ENCODE measurements around the gene PPP2R3B.

The PPP2R3B gene

DNA sequence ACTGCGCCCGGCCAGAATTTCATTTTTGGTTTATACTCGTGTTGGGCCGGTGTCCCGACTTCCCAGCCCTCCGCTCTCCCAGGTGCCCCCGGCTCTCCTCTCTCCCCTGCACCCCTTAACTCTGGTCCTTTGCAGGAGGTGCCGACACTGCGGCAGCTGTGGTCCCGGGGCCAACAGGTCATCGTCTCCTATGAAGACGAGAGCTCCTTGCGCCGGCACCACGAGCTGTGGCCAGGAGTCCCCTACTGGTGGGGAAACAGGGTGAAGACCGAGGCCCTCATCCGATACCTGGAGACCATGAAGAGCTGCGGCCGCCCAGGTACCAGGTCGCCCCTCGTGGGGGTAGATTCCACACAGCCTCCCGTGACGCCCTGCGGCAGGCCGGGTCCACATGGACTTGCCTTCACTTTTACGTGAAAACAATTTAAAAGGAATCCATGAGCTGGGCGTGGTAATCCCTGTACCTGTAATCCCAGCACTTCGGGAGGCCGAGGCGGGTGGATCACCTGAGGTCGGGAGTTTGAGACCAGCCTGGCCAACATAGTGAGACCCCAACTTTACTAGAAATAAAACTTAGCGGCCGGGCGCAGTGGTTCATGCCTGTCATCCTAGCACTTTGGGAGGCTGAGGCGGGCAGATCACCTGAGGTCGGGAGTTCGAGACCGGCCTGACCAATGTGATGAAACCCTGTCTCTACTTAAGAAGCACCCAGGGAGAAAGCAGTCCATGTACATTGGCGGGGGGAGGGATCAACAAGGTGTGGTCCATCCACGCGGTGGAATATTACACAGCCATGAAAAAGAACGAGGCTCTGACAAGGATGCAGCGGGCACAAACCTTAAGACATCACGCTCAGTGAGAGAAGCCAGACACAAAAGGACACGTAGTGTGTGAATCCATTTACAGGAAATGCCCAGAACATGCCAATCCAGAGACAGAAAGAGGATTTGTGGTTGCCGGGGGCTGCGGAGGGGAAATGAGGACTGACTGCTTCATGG, 93.5 kb downstream of the PPP2R3B start:
- POLR2A ChIA-PET (ENCODE audit: low non-redundant PET) = no interaction called here
- DNase-seq (ENCODE audit: low spot score) = no peak
- H3K27ac ChIP-seq = no peak overlapping the region
- CTCF ChIA-PET = no interaction called here
- TF ChIP-seq, protein P1, sequence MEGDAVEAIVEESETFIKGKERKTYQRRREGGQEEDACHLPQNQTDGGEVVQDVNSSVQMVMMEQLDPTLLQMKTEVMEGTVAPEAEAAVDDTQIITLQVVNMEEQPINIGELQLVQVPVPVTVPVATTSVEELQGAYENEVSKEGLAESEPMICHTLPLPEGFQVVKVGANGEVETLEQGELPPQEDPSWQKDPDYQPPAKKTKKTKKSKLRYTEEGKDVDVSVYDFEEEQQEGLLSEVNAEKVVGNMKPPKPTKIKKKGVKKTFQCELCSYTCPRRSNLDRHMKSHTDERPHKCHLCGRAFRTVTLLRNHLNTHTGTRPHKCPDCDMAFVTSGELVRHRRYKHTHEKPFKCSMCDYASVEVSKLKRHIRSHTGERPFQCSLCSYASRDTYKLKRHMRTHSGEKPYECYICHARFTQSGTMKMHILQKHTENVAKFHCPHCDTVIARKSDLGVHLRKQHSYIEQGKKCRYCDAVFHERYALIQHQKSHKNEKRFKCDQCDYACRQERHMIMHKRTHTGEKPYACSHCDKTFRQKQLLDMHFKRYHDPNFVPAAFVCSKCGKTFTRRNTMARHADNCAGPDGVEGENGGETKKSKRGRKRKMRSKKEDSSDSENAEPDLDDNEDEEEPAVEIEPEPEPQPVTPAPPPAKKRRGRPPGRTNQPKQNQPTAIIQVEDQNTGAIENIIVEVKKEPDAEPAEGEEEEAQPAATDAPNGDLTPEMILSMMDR (conservative IDR thresholded peaks at IDR 0.05; ENCODE audit: low read depth) = no peak

DNA sequence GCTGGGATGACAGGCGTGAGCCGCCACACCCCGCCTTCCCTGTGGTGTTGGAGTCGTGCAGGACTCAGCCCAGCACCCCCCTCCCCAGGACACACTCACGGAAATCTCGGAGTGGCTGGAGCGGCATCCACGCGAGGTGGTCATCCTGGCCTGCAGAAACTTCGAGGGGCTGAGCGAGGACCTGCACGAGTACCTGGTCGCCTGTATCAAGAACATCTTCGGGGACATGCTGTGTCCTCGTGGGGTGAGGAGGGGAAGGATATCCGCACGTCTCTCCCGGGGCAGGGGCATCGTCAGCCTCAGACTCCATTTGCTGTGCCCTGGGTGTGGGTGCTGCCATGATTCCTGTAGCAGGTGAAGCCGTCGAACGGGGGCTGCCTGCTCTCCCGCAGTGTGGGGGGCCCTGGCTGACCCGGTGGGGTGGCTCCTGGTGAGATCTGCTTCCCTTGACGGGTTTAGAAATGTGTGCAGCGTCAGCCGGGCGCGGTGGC, 95.3 kb downstream of the PPP2R3B start:
- no peak overlapping the region for H3K27ac ChIP-seq
- CTCF ChIA-PET = no interaction called here
- TF ChIP-seq, protein P1 (conservative IDR thresholded peaks at IDR 0.05; ENCODE audit: low read depth) = no peak
- DNase-seq (ENCODE audit: low spot score) = no peak
- POLR2A ChIA-PET (ENCODE audit: low non-redundant PET) = no interaction called here

DNA sequence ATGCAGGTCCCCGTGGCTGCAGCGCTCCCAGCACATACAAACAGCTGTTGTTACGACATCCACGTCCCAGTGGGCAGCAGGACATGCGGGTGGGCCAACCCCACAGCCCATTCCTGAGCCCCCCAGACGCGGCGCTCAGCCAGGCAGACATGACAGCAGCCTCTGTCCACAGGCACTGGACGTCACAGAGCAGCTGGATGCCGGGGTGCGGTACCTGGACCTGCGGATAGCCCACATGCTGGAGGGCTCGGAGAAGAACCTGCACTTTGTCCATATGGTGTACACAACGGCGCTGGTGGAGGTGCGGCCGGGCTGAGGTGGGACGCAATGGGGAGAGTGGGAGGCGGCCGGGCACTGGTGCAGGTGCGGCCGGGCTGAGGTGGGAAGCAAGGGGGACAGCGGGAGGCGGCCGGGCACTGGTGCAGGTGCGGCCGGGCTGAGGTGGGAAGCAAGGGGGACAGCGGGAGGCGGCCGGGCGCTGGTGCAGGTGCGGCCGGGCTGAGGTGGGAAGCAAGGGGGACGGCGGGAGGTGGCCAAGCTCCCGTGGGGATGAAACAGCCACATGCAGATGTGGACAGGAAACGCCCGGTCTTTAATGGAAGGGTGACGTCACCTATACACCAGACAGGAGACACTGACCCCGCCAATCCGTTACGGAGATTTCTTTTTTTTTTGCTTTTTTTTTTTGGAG, 96.1 kb downstream of the PPP2R3B start:
- TF ChIP-seq, protein P1 (conservative IDR thresholded peaks at IDR 0.05; ENCODE audit: low read depth) = no peak
- ChIA-PET POLR2A (ENCODE audit: low non-redundant PET) (no interaction called here), CTCF (no interaction called here)
- H3K27ac ChIP-seq = no peak overlapping the region
- DNase-seq (ENCODE audit: low spot score) = no peak

DNA sequence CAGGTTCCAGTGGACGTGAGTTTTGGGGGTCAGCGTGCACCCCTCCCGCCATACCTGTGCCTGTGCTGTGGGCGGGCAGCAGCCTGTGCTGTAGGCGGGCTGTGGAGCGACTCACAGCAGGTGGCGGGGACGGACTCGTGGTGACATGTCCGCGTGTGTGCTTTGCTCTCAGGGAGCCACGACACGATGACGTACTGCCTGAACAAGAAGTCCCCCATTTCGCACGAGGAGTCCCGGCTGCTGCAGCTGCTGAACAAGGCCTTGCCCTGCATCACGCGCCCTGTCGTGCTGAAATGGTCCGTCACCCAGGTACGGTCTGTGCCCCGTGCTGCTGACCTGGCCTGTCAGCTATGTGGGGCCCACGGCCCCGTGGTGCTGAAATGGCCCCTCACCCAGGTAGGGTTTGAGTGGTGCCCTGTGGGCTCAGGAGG, 98.1 kb downstream of the PPP2R3B start:
- TF ChIP-seq, protein P1 (conservative IDR thresholded peaks at IDR 0.05; ENCODE audit: low read depth) = no peak
- H3K27ac ChIP-seq = peak overlapping the region; percentile 53
- DNase-seq (ENCODE audit: low spot score) = no peak
- CTCF ChIA-PET = no interaction called here
- POLR2A ChIA-PET (ENCODE audit: low non-redundant PET) = no interaction called here

DNA sequence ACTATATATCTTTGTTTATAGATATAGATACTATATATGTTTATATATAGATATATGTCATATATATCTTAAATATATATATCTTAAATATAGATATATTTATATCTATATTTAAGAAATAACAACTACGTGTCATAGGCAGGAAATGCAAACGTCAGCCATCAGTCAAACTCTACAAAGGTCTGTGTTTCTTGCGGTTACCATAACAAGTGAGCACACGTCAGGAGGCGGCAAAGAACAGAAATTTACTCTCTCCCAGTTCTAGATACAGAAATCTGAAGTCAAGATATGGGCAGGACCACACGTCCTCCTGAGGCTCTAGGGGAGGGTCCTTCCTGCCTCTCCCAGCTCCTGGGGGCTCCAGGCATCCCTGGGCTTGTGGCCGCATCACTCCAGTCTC, 99.0 kb downstream of the PPP2R3B start:
- TF ChIP-seq, protein P1 (conservative IDR thresholded peaks at IDR 0.05; ENCODE audit: low read depth) = no peak
- peak; percentile 29 for DNase-seq (ENCODE audit: low spot score)
- POLR2A ChIA-PET (ENCODE audit: low non-redundant PET) = no interaction called here
- CTCF ChIA-PET = no interaction called here
- H3K27ac ChIP-seq = peak overlapping the region; percentile 53

DNA sequence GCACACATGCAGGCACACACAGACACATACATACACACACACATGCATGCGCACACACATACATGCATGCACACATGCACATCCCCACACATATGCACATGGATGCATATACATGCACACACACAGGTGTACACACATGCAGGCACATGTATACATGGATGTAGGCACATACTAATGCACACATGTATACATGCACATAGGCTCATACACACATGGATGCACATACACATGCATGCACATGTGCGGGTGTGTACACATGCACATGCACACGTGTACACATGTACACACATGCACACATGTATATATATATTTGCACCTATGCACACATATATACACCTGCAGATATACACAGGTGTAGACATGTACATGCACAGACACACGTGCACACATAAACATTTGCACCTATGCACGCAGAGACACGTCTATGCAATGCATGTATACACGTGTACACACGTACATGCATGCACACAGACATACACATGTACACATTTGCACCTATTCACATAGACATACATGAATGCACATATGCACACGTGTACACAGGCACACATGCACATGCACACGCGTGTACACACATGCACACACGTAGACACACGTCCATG, 101.5 kb downstream of the PPP2R3B start:
- peak overlapping the region; percentile 74 for H3K27ac ChIP-seq
- no peak for DNase-seq (ENCODE audit: low spot score)
- ChIA-PET CTCF (no interaction called here), POLR2A (ENCODE audit: low non-redundant PET) (no interaction called here)
- TF ChIP-seq, protein P1 (conservative IDR thresholded peaks at IDR 0.05; ENCODE audit: low read depth) = no peak

Data from RWPE1 (cell line).